Motor neuron (in vitro differentiated cells): ENCODE results near the gene LMLN. TPM values are rescaled to one million over a fixed set of nuclear protein-coding genes. Genes with fewer than 3 reads are reported as not detected.
"Not testable (repeated sequence)": the region's sequence is repeated elsewhere in the genome, so short reads cannot be mapped to it uniquely, and the experiment has no call there.

Experiments used
- ATAC-seq, 8 experiments: fragments of 200-7000 bp; cut with Tn5 transposase; replicated peaks in 6 of 8; 2 replicates each; pipeline ENCODE4 v1.8.0; 2021; ENCODE audit warnings: mild to moderate bottlenecking in 8 of 8, moderate library complexity in 8 of 8
- H3K27ac ChIP-seq, 2 donors: fragments of 250-450 bp; sonication (Bioruptor Pico); 2 replicates each; pipeline ENCODE4 v1.9.0; 2021; ENCODE audit warnings: antibody characterized with exemption in 2 of 2, mild to moderate bottlenecking in 2 of 2, moderate library complexity in 1 of 2
- H3K4me1 ChIP-seq, 2 donors: fragments of 250-450 bp; sonication (Bioruptor Pico); replicated peaks in 1 of 2; 2 replicates each; pipeline ENCODE4 v1.6.1; 2021; ENCODE audit warnings: antibody characterized with exemption in 2 of 2, mild to moderate bottlenecking in 2 of 2, moderate library complexity in 1 of 2
- H3K4me3 ChIP-seq, 5 donors: fragments of 250-450 bp; sonication (Bioruptor Pico); 2 replicates each; pipeline ENCODE4 v1.9.0; 2021; ENCODE audit warnings: antibody characterized with exemption in 5 of 5, mild to moderate bottlenecking in 5 of 5, moderate library complexity in 4 of 5
- WGBS, 10 experiments: fragments of 450-650 bp; shearing (Covaris generic); methylation state at CpG; one replicate each; pipeline ENCODE4 v1.0.0; 2022; 5-methylcytosine and 5-hydroxymethylcytosine counted together
- in situ Hi-C, 9 experiments: fragments of 400-800 bp; cut with MboI; loops; one replicate each; pipeline ENCODE4 v1.15.0; 2021; ENCODE audit warnings: low sequenced_read_pairs in 9 of 9, low pct_unique_long_range_greater_than_20kb in 2 of 9; ENCODE audit not compliant: unreplicated experiment in 9 of 9
- total RNA-seq, 8 experiments: library from RNA; unstranded; fragments of 300-600 nt; gene quantifications; 2 replicates each; pipeline versions ENCODE4 v1.2.3 to v1.2.4, GENCODE V29; 2022

The LMLN gene
- total RNA-seq, 8 experiments from 2014 or later = 3.9 to 10.6 (median 4.4) TPM

GRCh38 chr3:198079771-198080520, 119.9 kb downstream of the LMLN start:
- Histone ChIP-seq H3K27ac (no peak overlapping the region), H3K4me1 (no peaks in the 10 kb centered on the region), H3K4me3 (peak overlapping the region; percentile 41 to 50 (median 46))
- in situ Hi-C loops = no loop called here
- peak; percentile 32 to 77 (median 71) for ATAC-seq
- 8 to 56% (median 39%) methylated on average over 2 to 19 of the region's 47 CpGs for WGBS, 10 experiments

GRCh38 chr3:198080521-198081384, 120.7 kb downstream of the LMLN start:
- ATAC-seq = peak; percentile 94 to 97 (median 96)
- H3K4me1 ChIP-seq = no peaks in the 10 kb centered on the region
- 0 to 1% (median 0%) methylated on average over 5 to 22 of the region's 86 CpGs; no CpG with 5 or more reads in 6 of the 10 experiments for WGBS, 10 experiments
- in situ Hi-C loops = no loop called here
- H3K4me3 ChIP-seq = peak overlapping the region; percentile 41 to 50 (median 46)
- no peak overlapping the region for H3K27ac ChIP-seq

GRCh38 chr3:198081421-198081844, 121.4 kb downstream of the LMLN start:
- H3K27ac ChIP-seq = no peak overlapping the region
- ATAC-seq = no peak
- H3K4me1 ChIP-seq = no peaks in the 10 kb centered on the region
- in situ Hi-C loops = no loop called here
- peak overlapping the region in 2 of 5 donors; percentile 46 to 47 for H3K4me3 ChIP-seq
- 4 to 50% (median 19%) methylated on average over 2 to 8 of the region's 33 CpGs; no CpG with 5 or more reads in 7 of the 10 experiments for WGBS, 10 experiments

- H3K4me1 ChIP-seq, ATAC-seq, H3K27ac ChIP-seq, H3K4me3 ChIP-seq, in situ Hi-C loops: not testable (repeated sequence)
- 80 to 100% (median 85%) methylated on average over 1 to 3 of the region's 4 CpGs; no CpG with 5 or more reads in 6 of the 10 experiments for WGBS, 10 experiments
Observed at GRCh38 chr3:198082226-198082625, 122.2 kb downstream of the LMLN start.

GRCh38 chr3:198088421-198088955, 128.5 kb downstream of the LMLN start:
- H3K4me3 ChIP-seq = no peak overlapping the region
- ATAC-seq = no peak
- in situ Hi-C loops = no loop called here
- 56 to 100% (median 73%) methylated on average over 1 to 3 of the region's 3 CpGs for WGBS, 10 experiments
- no peak overlapping the region for H3K27ac ChIP-seq
- H3K4me1 ChIP-seq = no peaks in the 10 kb centered on the region

- in situ Hi-C loops = no loop called here
- no peak overlapping the region for H3K27ac ChIP-seq
- H3K4me1 ChIP-seq = no peaks in the 10 kb centered on the region
- H3K4me3 ChIP-seq = no peak overlapping the region
- peak in 2 of 8 experiments; percentile 50 to 75 for ATAC-seq
Observed at GRCh38 chr3:198090795-198091332, 130.8 kb downstream of the LMLN start.

- no peaks in the 10 kb centered on the region for H3K4me1 ChIP-seq
- ATAC-seq = no peak
- 6 to 79% (median 67%) methylated on average over 1 to 3 of the region's 3 CpGs; no CpG with 5 or more reads in 2 of the 10 experiments for WGBS, 10 experiments
- H3K4me3 ChIP-seq = no peak overlapping the region
- H3K27ac ChIP-seq = no peak overlapping the region
- in situ Hi-C loops = no loop called here
Observed at GRCh38 chr3:198092276-198092675, 132.3 kb downstream of the LMLN start.

GRCh38 chr3:198093112-198093679, 133.2 kb downstream of the LMLN start:
- H3K27ac ChIP-seq = no peak overlapping the region
- no peaks in the 10 kb centered on the region for H3K4me1 ChIP-seq
- ATAC-seq = no peak
- WGBS, 10 experiments = 0 to 100% (median 58%) methylated on average over 1 to 4 of the region's 4 CpGs
- in situ Hi-C loops = no loop called here
- H3K4me3 ChIP-seq = no peak overlapping the region

Other genes with a start within 250 kb of the LMLN start
- 10 to 100 TPM in 7 of 8 experiments, 1 to 10 TPM in 1; 5.3 to 21.6 (median 15.3) TPM for gene RUBCN, start 223.3 kb upstream of the LMLN start, total RNA-seq
- 10 to 100 TPM; 26.7 to 65.0 (median 33.3) TPM for gene FYTTD1, start 210.3 kb upstream of the LMLN start, total RNA-seq
- gene LRCH3, start 169.0 kb upstream of the LMLN start, total RNA-seq = 10 to 100 TPM; 21.8 to 89.4 (median 38.4) TPM
- gene RPL35A, start 10.0 kb upstream of the LMLN start, total RNA-seq = 1,000 to 10,000 TPM in 7 of 8 experiments, 100 to 1,000 TPM in 1; 997 to 3,157 (median 2,160) TPM